Measurements from ENCODE around the gene SYNE1.
"Not testable (repeated sequence)": the region's sequence is repeated elsewhere in the genome, so short reads cannot be mapped to it uniquely, and the experiment has no call there.

- TF ChIP-seq SP1 (IDR thresholded peaks at IDR 0.05; ENCODE audit: low read depth, low read length); CTCF (IDR thresholded peaks at IDR 0.05; ENCODE audit: control extremely low read depth in 1 of 3, insufficient read depth in 1 of 3, low read depth in 1 of 3, low read length in 3 of 3): not testable (repeated sequence)
Observed at GRCh38 chr6:152076242-152076641, 560.9 kb downstream of the SYNE1 start.

Measured in H1 (cell line).